H1 (cell line): Measurements from ENCODE around the gene ADCY5. TPM values are rescaled to one million over a fixed set of nuclear protein-coding genes. Genes with fewer than 3 reads are reported as not detected.

Experiments used
- CTBP2 ChIP-seq: IDR thresholded peaks from 2 replicates; pipeline ENCODE4 v1.7.0; 2011; ENCODE audit warnings: borderline replicate concordance, mild to moderate bottlenecking, moderate library complexity, mixed read lengths, low read length; ENCODE audit not compliant: insufficient read depth, insufficient read length
- KDM4A ChIP-seq: IDR thresholded peaks from one replicate; pipeline ENCODE4 v1.7.1; 2012; ENCODE audit warnings: low read depth, mild to moderate bottlenecking, moderate library complexity, low read length, inconsistent platforms; ENCODE audit not compliant: severe bottlenecking
- POLR2AphosphoS5 ChIP-seq: IDR thresholded peaks from 2 replicates; pipeline ENCODE4 v1.6.1; 2011; ENCODE audit warnings: low read depth, low read length
- RAD21 ChIP-seq, 2 experiments: IDR thresholded peaks in 1 of 2; conservative IDR thresholded peaks in 1 of 2; 2 replicates each; pipeline ENCODE4 v1.6.1; 2011; ENCODE audit warnings: low read depth in 2 of 2, low read length in 2 of 2, improper control_type of control experiment in 1 of 2, inconsistent platforms in 1 of 2, mild to moderate bottlenecking in 1 of 2, moderate library complexity in 1 of 2
- RXRA ChIP-seq: IDR thresholded peaks from 2 replicates; pipeline ENCODE4 v1.6.1; 2011; ENCODE audit warnings: low read depth, mild to moderate bottlenecking, low read length, moderate library complexity; ENCODE audit not compliant: insufficient read depth
- SP4 ChIP-seq: IDR thresholded peaks from 2 replicates; pipeline ENCODE4 v1.6.1; 2012; ENCODE audit warnings: low read length, inconsistent platforms
- TBP ChIP-seq: IDR thresholded peaks from 2 replicates; pipeline ENCODE4 v1.6.1; 2011; ENCODE audit warnings: low read depth, low read length, improper control_type of control experiment
- YY1 ChIP-seq: IDR thresholded peaks from 2 replicates; pipeline ENCODE4 v1.6.1; 2011; ENCODE audit warnings: low read depth, mild to moderate bottlenecking, low read length
- polyA plus RNA-seq, 7 experiments: library from polyadenylated mRNA; depleted of rRNA in 3 of 7; stranded (reverse) in 5 of 7; unstranded in 2 of 7; fragments of >200 nt in 5 of 7; fragments of 200-250 nt in 2 of 7; gene quantifications; 1 replicate in 5 of 7; 2 replicates in 1 of 7; 4 replicates in 1 of 7; pipeline versions ENCODE4 v1.2.1 to v1.2.3, GENCODE V29; 2011 to 2013; ENCODE audit warnings: missing spikeins in 2 of 7, mixed read lengths in 2 of 7
- total RNA-seq: library from RNA; stranded (reverse); fragmentation: NEBNext Ultra II Directional; extraction: Animal tissue kit (Norgen Biotek cat#: 25700); gene quantifications from 2 replicates; pipeline ENCODE4 v1.2.1, GENCODE V29; 2021
- TF ChIP-seq, protein P1 (sequence below): IDR thresholded peaks from 2 replicates; pipeline ENCODE4 v1.6.1; 2011; ENCODE audit warnings: low read depth, mild to moderate bottlenecking, low read length; ENCODE audit not compliant: insufficient read depth

ADCY5 gene
- total and polyA plus RNA-seq, 2 of the 8 experiments (the other 6 are each of a cell fraction or from before 2014, with no cell fraction given) = 18.9 to 40.8 TPM

DNA sequence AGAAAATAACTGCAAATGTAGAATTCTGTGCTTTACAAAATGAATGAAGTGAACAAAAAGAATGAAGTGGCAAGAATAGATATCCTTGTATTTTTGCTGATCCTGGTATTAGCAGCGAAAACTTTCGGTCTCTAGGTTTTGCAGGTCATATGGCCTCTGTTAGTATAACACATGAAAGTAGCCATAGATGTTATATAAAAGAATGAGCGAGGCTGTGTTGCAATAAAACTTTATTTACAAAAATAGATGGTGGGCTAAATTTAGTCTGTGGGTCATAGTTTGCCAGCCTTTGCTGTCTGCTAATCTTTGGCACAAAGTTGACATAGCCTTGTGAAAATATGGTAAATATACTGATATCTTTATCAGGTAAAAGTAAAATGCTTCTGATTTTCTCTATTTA is 212.0 kb downstream of the ADCY5 start (continued):
- TF ChIP-seq POLR2AphosphoS5 = no peak
- TF ChIP-seq SP4 = no peak
- TF ChIP-seq RAD21 (IDR thresholded peaks at IDR 0.05 in 1 of 2, conservative IDR thresholded peaks at IDR 0.05 in 1 of 2; ENCODE audit: low read depth in 2 of 2, low read length in 2 of 2) = no peak
- no peak for TF ChIP-seq CTBP2
- TF ChIP-seq YY1 = no peak
- TF ChIP-seq, protein P1, sequence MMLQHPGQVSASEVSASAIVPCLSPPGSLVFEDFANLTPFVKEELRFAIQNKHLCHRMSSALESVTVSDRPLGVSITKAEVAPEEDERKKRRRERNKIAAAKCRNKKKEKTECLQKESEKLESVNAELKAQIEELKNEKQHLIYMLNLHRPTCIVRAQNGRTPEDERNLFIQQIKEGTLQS = no peak
- TF ChIP-seq TBP = no peak
- no peak for TF ChIP-seq KDM4A
- TF ChIP-seq RXRA = no peak

Other genes with a start within 250 kb of the ADCY5 start
- gene SEC22A, start 247.1 kb downstream of the ADCY5 start, total RNA-seq = 10.4 and 10.6 TPM in 2 replicates
- 10.4 and 17.1 TPM in 2 replicates for gene SEC22A, start 247.1 kb downstream of the ADCY5 start, polyA plus RNA-seq (2011; rRNA removed)
- gene HACD2, start 136.0 kb upstream of the ADCY5 start, total RNA-seq = 29.8 and 31.2 TPM in 2 replicates
- gene HACD2, start 136.0 kb upstream of the ADCY5 start, polyA plus RNA-seq (2011; rRNA removed) = 12.7 and 24.9 TPM in 2 replicates